Measurements from ENCODE around the gene STOML3. TPM values are rescaled to one million over a fixed set of nuclear protein-coding genes. Genes with fewer than 3 reads are reported as not detected.

The STOML3 gene
- 1.4 TPM for polyA plus RNA-seq (2013, experiment 1 of 2)
- 1.5 TPM for polyA plus RNA-seq (2013, experiment 2 of 2)

GRCh38 chr13:38990693-38991092 is at the start of gene STOML3:
Gene STOML3, minus strand, starts transcription at chr13:38990831. Its CDS starts 110 bp downstream, at chr13:38990721.
- H3K23ac ChIP-seq (ENCODE audit: low read depth, low read length, poor library complexity): no peak within 1 kb of the TSS
- H2BK120ac ChIP-seq (ENCODE audit: low read depth, low read length): no peak within 1 kb of the TSS
- DNase-seq (ENCODE audit: low spot score): no peak
- H3K27me3 ChIP-seq (ENCODE audit: control insufficient read depth in 3 of 3, insufficient read depth in 3 of 3, low read depth in 1 of 3, low read length in 3 of 3): no peaks in the 10 kb centered on the region
- H2BK15ac ChIP-seq (ENCODE audit: low read length): no peak within 1 kb of the TSS
- H3K18ac ChIP-seq (ENCODE audit: low read length): no peak within 1 kb of the TSS
- no peak within 1 kb of the TSS for H3K4me3 ChIP-seq (ENCODE audit: low read length in 2 of 2)
- no peaks in the 10 kb centered on the region for H3K9me3 ChIP-seq (replicated peaks in 1 of 2; ENCODE audit: control insufficient read depth in 2 of 2, insufficient read depth in 1 of 2, low read depth in 1 of 2, low read length in 2 of 2)
- no peak within 1 kb of the TSS for H2BK5ac ChIP-seq (ENCODE audit: low read length)
- no peak within 1 kb of the TSS for H2BK12ac ChIP-seq (ENCODE audit: low read length)
- H4K8ac ChIP-seq (ENCODE audit: low read depth, low read length): no peak within 1 kb of the TSS
- no peaks in the 10 kb centered on the region for H3K79me1 ChIP-seq (ENCODE audit: low read depth, low read length)
- H2AK5ac ChIP-seq (ENCODE audit: low read depth, low read length): no peak within 1 kb of the TSS
- H3K4ac ChIP-seq (ENCODE audit: low read length): no peak within 1 kb of the TSS
- no peak within 1 kb of the TSS for H4K91ac ChIP-seq (ENCODE audit: low read depth, low read length, poor library complexity)
- H3K36me3 ChIP-seq (replicated peaks in 1 of 2; ENCODE audit: control insufficient read depth in 2 of 2, insufficient read depth in 2 of 2, low read length in 2 of 2): no peaks in the 10 kb centered on the region
- H3K9ac ChIP-seq (ENCODE audit: low read depth, low read length, poor library complexity): no peak within 1 kb of the TSS
- H3K14ac ChIP-seq (ENCODE audit: low read length): no peak within 1 kb of the TSS
- no peak within 1 kb of the TSS for H3K4me2 ChIP-seq (ENCODE audit: insufficient read depth, low read length, poor library complexity, severe bottlenecking)
- H3K4me1 ChIP-seq (ENCODE audit: control insufficient read depth in 2 of 2, insufficient read depth in 1 of 2, low read depth in 1 of 2, low read length in 2 of 2): peaks cover 0 to 4% of the 10 kb centered on the region in 2 donors
- H3K27ac ChIP-seq (replicated peaks; ENCODE audit: low read length): no peak within 1 kb of the TSS
- no peak within 1 kb of the TSS for H2AFZ ChIP-seq (ENCODE audit: low read length)

DNA sequence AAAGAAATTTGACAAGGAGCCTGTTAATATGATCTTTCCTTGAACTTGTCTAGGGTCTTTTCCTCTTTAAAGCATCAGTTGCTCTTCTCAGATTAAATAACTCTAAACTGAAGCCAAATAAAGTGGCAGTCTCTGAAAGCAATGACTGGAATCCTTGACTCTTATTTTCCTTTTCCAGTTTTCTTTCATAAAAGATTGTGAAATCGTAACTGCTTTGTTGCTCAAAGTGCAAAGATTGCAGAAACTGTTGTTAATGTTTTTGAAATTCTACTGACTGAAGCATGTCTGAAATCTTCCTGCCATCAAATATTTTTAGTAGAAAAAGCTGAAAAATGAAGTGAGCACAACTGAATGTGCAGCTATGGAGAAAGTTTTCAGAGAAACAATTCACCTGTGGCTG is 49.6 kb upstream of the STOML3 start:
- H2BK120ac ChIP-seq (ENCODE audit: low read depth, low read length): no peak overlapping the region
- no peak overlapping the region for H2AFZ ChIP-seq (ENCODE audit: low read length)
- H3K4me2 ChIP-seq (ENCODE audit: insufficient read depth, low read length, poor library complexity, severe bottlenecking): no peak overlapping the region
- H3K79me1 ChIP-seq (ENCODE audit: low read depth, low read length): peaks cover 4% of the 10 kb centered on the region
- no peak overlapping the region for H4K8ac ChIP-seq (ENCODE audit: low read depth, low read length)
- H3K4me3 ChIP-seq (ENCODE audit: low read length in 2 of 2): no peak overlapping the region
- H2BK5ac ChIP-seq (ENCODE audit: low read length): no peak overlapping the region
- H3K23ac ChIP-seq (ENCODE audit: low read depth, low read length, poor library complexity): no peak overlapping the region
- no peak overlapping the region for H3K9ac ChIP-seq (ENCODE audit: low read depth, low read length, poor library complexity)
- H2BK12ac ChIP-seq (ENCODE audit: low read length): no peak overlapping the region
- H2BK15ac ChIP-seq (ENCODE audit: low read length): no peak overlapping the region
- WGBS, 2 donors (ENCODE audit: extremely low coverage in 2 of 2, insufficient read length in 2 of 2, insufficient replicate concordance in 1 of 2): no CpG with 5 or more reads among the region's 1 CpG
- no peak overlapping the region for H3K14ac ChIP-seq (ENCODE audit: low read length)
- no peak overlapping the region for H3K4ac ChIP-seq (ENCODE audit: low read length)
- no peak for DNase-seq (ENCODE audit: low spot score)
- no peak overlapping the region for H2AK5ac ChIP-seq (ENCODE audit: low read depth, low read length)
- peaks cover 3 to 52% of the 10 kb centered on the region in 2 donors for H3K36me3 ChIP-seq (replicated peaks in 1 of 2; ENCODE audit: control insufficient read depth in 2 of 2, insufficient read depth in 2 of 2, low read length in 2 of 2)
- no peak overlapping the region for H3K27ac ChIP-seq (replicated peaks; ENCODE audit: low read length)
- no peak overlapping the region for H3K18ac ChIP-seq (ENCODE audit: low read length)
- H3K27me3 ChIP-seq (ENCODE audit: control insufficient read depth in 3 of 3, insufficient read depth in 3 of 3, low read depth in 1 of 3, low read length in 3 of 3): no peaks in the 10 kb centered on the region
- H3K4me1 ChIP-seq (ENCODE audit: control insufficient read depth in 2 of 2, insufficient read depth in 1 of 2, low read depth in 1 of 2, low read length in 2 of 2): peaks cover 1 to 5% of the 10 kb centered on the region in 2 donors
- no peak overlapping the region for H4K91ac ChIP-seq (ENCODE audit: low read depth, low read length, poor library complexity)
- H3K9me3 ChIP-seq (replicated peaks in 1 of 2; ENCODE audit: control insufficient read depth in 2 of 2, insufficient read depth in 1 of 2, low read depth in 1 of 2, low read length in 2 of 2): no peaks in the 10 kb centered on the region

DNA sequence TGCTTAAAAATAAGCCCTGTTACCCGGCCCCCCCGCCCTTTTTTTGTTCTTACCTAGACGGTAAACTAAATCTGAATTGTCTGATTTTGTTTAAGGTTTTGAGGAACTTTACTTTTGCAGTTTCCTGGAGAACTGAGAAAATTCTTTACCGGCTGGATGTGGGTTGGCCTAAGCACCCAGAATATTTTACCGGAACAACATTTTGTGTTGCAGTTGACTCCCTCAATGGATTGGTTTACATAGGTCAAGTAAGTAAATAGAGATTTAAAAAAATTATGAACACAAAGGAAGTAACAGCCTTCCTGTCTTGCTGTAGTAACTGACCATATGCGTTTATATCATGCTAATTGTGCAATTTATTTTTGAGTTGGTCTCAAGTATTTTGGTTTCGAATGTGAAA is 48.4 kb upstream of the STOML3 start:
- Histone ChIP-seq H2BK12ac (ENCODE audit: low read length) (no peak overlapping the region), H4K91ac (ENCODE audit: low read depth, low read length, poor library complexity) (no peak overlapping the region), H2BK15ac (ENCODE audit: low read length) (no peak overlapping the region), H3K4me2 (ENCODE audit: insufficient read depth, low read length, poor library complexity, severe bottlenecking) (no peak overlapping the region), H3K27me3 (ENCODE audit: control insufficient read depth in 3 of 3, insufficient read depth in 3 of 3, low read depth in 1 of 3, low read length in 3 of 3) (no peaks in the 10 kb centered on the region), H3K14ac (ENCODE audit: low read length) (no peak overlapping the region), H3K27ac (replicated peaks; ENCODE audit: low read length) (no peak overlapping the region), H2BK5ac (ENCODE audit: low read length) (no peak overlapping the region), H2BK120ac (ENCODE audit: low read depth, low read length) (no peak overlapping the region), H3K4me1 (ENCODE audit: control insufficient read depth in 2 of 2, insufficient read depth in 1 of 2, low read depth in 1 of 2, low read length in 2 of 2) (peaks cover 4 to 8% of the 10 kb centered on the region in 2 donors), H3K23ac (ENCODE audit: low read depth, low read length, poor library complexity) (no peak overlapping the region), H3K36me3 (replicated peaks in 1 of 2; ENCODE audit: control insufficient read depth in 2 of 2, insufficient read depth in 2 of 2, low read length in 2 of 2) (peaks cover 3 to 42% of the 10 kb centered on the region in 2 donors), H3K4ac (ENCODE audit: low read length) (no peak overlapping the region), H3K4me3 (ENCODE audit: low read length in 2 of 2) (peak overlapping the region in 1 of 2 donors; percentile 95), H3K9me3 (replicated peaks in 1 of 2; ENCODE audit: control insufficient read depth in 2 of 2, insufficient read depth in 1 of 2, low read depth in 1 of 2, low read length in 2 of 2) (no peaks in the 10 kb centered on the region), H2AK5ac (ENCODE audit: low read depth, low read length) (no peak overlapping the region), H2AFZ (ENCODE audit: low read length) (peak overlapping the region; percentile 95), H3K18ac (ENCODE audit: low read length) (no peak overlapping the region), H4K8ac (ENCODE audit: low read depth, low read length) (no peak overlapping the region), H3K9ac (ENCODE audit: low read depth, low read length, poor library complexity) (no peak overlapping the region), H3K79me1 (ENCODE audit: low read depth, low read length) (peaks cover 4% of the 10 kb centered on the region)
- WGBS, 2 donors (ENCODE audit: extremely low coverage in 2 of 2, insufficient read length in 2 of 2, insufficient replicate concordance in 1 of 2): 100% methylated on average over 1 of the region's 7 CpGs; no CpG with 5 or more reads in 1 of the 2 donors
- no peak for DNase-seq (ENCODE audit: low spot score)

DNA sequence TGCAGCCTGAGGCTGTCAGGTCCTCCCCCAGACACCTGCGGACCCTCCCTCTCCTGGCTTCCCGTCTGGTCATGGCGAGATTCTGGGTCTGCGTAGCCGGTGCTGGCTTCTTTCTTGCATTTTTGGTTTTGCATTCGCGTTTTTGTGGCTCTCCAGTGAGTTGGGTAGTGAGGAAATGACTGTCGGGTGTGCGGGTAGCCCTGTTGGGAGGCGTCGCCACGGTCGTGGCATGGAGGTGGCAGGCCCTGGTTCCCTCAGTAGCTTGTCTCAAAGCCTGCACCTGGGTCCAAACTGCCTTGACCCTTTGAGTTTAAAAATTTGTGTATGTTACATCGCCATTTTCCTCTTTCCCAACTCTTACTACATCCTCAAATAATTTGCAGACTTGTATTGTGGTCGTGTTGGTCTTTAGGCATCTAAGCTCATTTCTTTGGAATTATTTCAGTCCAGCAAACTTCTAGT is 48.0 kb upstream of the STOML3 start:
- Histone ChIP-seq H3K4me3 (ENCODE audit: low read length in 2 of 2) (peak overlapping the region; percentile 89 to 95), H2AFZ (ENCODE audit: low read length) (peak overlapping the region; percentile 95), H3K4ac (ENCODE audit: low read length) (no peak overlapping the region), H2BK15ac (ENCODE audit: low read length) (no peak overlapping the region), H2BK12ac (ENCODE audit: low read length) (no peak overlapping the region), H3K14ac (ENCODE audit: low read length) (no peak overlapping the region), H3K23ac (ENCODE audit: low read depth, low read length, poor library complexity) (no peak overlapping the region), H2BK120ac (ENCODE audit: low read depth, low read length) (no peak overlapping the region), H3K27ac (replicated peaks; ENCODE audit: low read length) (peak overlapping the region; percentile 26), H3K36me3 (replicated peaks in 1 of 2; ENCODE audit: control insufficient read depth in 2 of 2, insufficient read depth in 2 of 2, low read length in 2 of 2) (peaks cover 2 to 41% of the 10 kb centered on the region in 2 donors), H3K9ac (ENCODE audit: low read depth, low read length, poor library complexity) (peak overlapping the region; percentile 64), H4K91ac (ENCODE audit: low read depth, low read length, poor library complexity) (peak overlapping the region; percentile 18), H4K8ac (ENCODE audit: low read depth, low read length) (no peak overlapping the region), H3K9me3 (replicated peaks in 1 of 2; ENCODE audit: control insufficient read depth in 2 of 2, insufficient read depth in 1 of 2, low read depth in 1 of 2, low read length in 2 of 2) (no peaks in the 10 kb centered on the region), H2AK5ac (ENCODE audit: low read depth, low read length) (no peak overlapping the region), H3K79me1 (ENCODE audit: low read depth, low read length) (peaks cover 4% of the 10 kb centered on the region), H3K18ac (ENCODE audit: low read length) (peak overlapping the region; percentile 88), H3K4me1 (ENCODE audit: control insufficient read depth in 2 of 2, insufficient read depth in 1 of 2, low read depth in 1 of 2, low read length in 2 of 2) (peaks cover 4 to 8% of the 10 kb centered on the region in 2 donors), H3K4me2 (ENCODE audit: insufficient read depth, low read length, poor library complexity, severe bottlenecking) (peak overlapping the region; percentile 77), H3K27me3 (ENCODE audit: control insufficient read depth in 3 of 3, insufficient read depth in 3 of 3, low read depth in 1 of 3, low read length in 3 of 3) (no peaks in the 10 kb centered on the region), H2BK5ac (ENCODE audit: low read length) (peak overlapping the region; percentile 82)
- no peak for DNase-seq (ENCODE audit: low spot score)
- no CpG with 5 or more reads among the region's 15 CpGs for WGBS, 2 donors (ENCODE audit: extremely low coverage in 2 of 2, insufficient read length in 2 of 2, insufficient replicate concordance in 1 of 2)
